Prostate gland (tissue), 2 donors: ENCODE data around the gene CD58. TPM values are rescaled to one million over a fixed set of nuclear protein-coding genes. Genes with fewer than 3 reads are reported as not detected.

Experiments
- DNase-seq: peaks from one replicate; pipeline ENCODE4 v3.0.0-alpha.2; 2019; ENCODE audit warnings: low spot score
- H3K27ac ChIP-seq, 2 donors: fragments of 200-600 bp; sonication (generic); 2 replicates each; pipeline ENCODE4 v1.5.1; 2017 to 2019
- H3K27me3 ChIP-seq: fragments of 200-600 bp; sonication (generic); replicated peaks from 2 replicates; pipeline ENCODE4 v1.5.1; 2019; ENCODE audit not compliant: insufficient read depth
- H3K36me3 ChIP-seq, 2 donors: fragments of 200-600 bp; sonication (generic); 1 replicate in 1 of 2; 2 replicates in 1 of 2; pipeline versions ENCODE4 v1.5.1 to v1.8.1; 2017 to 2019
- H3K4me1 ChIP-seq: fragments of 200-600 bp; sonication (generic); replicated peaks from 2 replicates; pipeline ENCODE4 v1.5.1; 2019
- H3K4me3 ChIP-seq, 2 donors: fragments of 200-600 bp; sonication (generic); 2 replicates each; pipeline ENCODE4 v1.5.1; 2017 to 2019
- H3K9me3 ChIP-seq: fragments of 200-600 bp; sonication (generic); 2 replicates; pipeline ENCODE4 v1.5.1; 2017
- POLR2A ChIP-seq: fragments of 450-650 bp; IDR thresholded peaks from one replicate; pipeline ENCODE4 v1.6.1; 2016; ENCODE audit warnings: antibody characterized with exemption, mild to moderate bottlenecking
- POLR2AphosphoS5 ChIP-seq: sonication (generic); formaldehyde crosslinking; IDR thresholded peaks from one replicate; pipeline ENCODE4 v1.6.1; 2017; ENCODE audit warnings: antibody characterized with exemption
- WGBS: methylation state at CpG from one replicate; pipeline ENCODE4 v1.1.5; 2018; 5-methylcytosine and 5-hydroxymethylcytosine counted together
- intact Hi-C: fragments of 100-400 bp; cut with DNase I; formaldehyde crosslinking; loops from one replicate; pipeline ENCODE4 v1.14.2; 2022
- total RNA-seq, 2 donors: library from RNA; depleted of rRNA; stranded (reverse); fragments of >200 nt; gene quantifications; one replicate each; pipeline ENCODE4 v1.1.0, GENCODE V29; 2016
- TF ChIP-seq, protein P1 (sequence below), 4 experiments: fragments of 200-600 bp in 2 of 4; fragments of 450-650 bp in 2 of 4; sonication (generic) in 2 of 4; IDR thresholded peaks; 1 replicate in 3 of 4; 2 replicates in 1 of 4; pipeline ENCODE4 v1.5.1; 2016 to 2019; ENCODE audit warnings: antibody characterized with exemption in 4 of 4, mild to moderate bottlenecking in 2 of 4, moderate library complexity in 2 of 4

The CD58 gene
- total RNA-seq, 2 donors from 2014 or later = 10.4 to 13.7 TPM

DNA sequence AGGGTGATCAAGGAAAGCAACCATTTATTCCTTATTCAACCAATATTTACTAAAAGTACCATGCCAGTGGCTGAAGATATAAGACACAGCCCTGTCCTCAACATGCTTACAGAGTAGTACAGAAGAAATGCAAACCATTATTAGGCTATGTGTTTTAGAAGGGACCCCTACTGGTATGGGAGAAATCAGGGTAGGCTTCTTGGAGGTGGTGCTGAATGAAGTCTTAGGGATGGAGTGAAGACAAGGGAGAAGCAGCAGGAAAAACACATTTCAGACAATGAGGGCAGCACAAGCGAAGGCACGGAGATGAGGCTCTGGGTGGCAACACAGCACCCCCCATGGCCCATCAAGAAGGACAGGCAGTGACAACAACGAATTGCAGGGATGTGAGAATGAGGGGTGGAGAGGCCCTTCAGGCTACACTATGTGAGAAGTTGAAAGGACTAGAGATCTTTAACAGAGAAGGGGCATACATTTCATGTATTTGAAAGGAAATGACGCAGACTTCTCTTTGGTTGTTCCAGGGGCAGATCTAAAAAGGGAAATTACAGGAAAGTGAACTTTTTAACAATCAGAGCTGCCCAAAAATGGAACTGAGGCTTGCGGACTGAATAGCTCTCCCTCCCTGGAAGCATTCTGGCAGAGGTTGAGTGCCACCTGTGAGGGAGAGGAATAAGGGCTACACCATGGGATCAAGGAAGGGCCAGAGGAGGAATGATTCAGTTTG lies 16.8 kb upstream of the CD58 start:
- WGBS = 76% methylated on average over 5 of the region's 5 CpGs
- TF ChIP-seq POLR2AphosphoS5 = no peak
- TF ChIP-seq, protein P1, sequence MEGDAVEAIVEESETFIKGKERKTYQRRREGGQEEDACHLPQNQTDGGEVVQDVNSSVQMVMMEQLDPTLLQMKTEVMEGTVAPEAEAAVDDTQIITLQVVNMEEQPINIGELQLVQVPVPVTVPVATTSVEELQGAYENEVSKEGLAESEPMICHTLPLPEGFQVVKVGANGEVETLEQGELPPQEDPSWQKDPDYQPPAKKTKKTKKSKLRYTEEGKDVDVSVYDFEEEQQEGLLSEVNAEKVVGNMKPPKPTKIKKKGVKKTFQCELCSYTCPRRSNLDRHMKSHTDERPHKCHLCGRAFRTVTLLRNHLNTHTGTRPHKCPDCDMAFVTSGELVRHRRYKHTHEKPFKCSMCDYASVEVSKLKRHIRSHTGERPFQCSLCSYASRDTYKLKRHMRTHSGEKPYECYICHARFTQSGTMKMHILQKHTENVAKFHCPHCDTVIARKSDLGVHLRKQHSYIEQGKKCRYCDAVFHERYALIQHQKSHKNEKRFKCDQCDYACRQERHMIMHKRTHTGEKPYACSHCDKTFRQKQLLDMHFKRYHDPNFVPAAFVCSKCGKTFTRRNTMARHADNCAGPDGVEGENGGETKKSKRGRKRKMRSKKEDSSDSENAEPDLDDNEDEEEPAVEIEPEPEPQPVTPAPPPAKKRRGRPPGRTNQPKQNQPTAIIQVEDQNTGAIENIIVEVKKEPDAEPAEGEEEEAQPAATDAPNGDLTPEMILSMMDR (IDR thresholded peaks at IDR 0.05) = no peak
- no peak for TF ChIP-seq POLR2A
- intact Hi-C loops = no loop called here
- Histone ChIP-seq H3K9me3 (no peaks in the 10 kb centered on the region), H3K27ac (no peak overlapping the region), H3K4me3 (no peak overlapping the region), H3K27me3 (no peaks in the 10 kb centered on the region), H3K36me3 (no peaks in the 10 kb centered on the region), H3K4me1 (no peaks in the 10 kb centered on the region)
- DNase-seq = no peak

DNA sequence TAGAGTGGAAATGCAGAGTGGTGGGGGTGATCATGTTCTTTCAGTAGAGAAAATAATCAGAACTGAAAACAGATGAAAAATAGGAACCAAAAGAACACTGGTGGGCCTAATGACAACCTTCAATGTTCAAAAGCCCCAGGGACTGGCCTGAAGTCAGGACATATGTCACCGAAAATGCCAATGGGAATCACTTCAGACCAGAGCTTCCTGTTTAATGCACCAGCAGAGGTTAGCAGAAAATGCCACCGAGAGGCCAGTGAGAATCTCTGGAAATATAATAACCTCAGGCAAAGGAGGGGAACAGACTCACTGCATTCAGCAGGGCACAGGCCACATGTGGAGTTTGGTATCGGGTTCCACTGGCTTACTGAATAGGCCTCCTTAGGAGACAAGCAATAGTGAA lies 15.9 kb upstream of the CD58 start:
- no peaks in the 10 kb centered on the region for H3K9me3 ChIP-seq
- H3K36me3 ChIP-seq = no peaks in the 10 kb centered on the region
- WGBS = 84% methylated on average over 3 of the region's 3 CpGs
- DNase-seq = no peak
- no peak for TF ChIP-seq POLR2AphosphoS5
- TF ChIP-seq POLR2A = no peak
- TF ChIP-seq, protein P1 (IDR thresholded peaks at IDR 0.05) = no peak
- no peaks in the 10 kb centered on the region for H3K27me3 ChIP-seq
- intact Hi-C loops = no loop called here
- peaks cover under 1% of the 10 kb centered on the region for H3K4me1 ChIP-seq
- no peak overlapping the region for H3K4me3 ChIP-seq
- H3K27ac ChIP-seq = no peak overlapping the region

DNA sequence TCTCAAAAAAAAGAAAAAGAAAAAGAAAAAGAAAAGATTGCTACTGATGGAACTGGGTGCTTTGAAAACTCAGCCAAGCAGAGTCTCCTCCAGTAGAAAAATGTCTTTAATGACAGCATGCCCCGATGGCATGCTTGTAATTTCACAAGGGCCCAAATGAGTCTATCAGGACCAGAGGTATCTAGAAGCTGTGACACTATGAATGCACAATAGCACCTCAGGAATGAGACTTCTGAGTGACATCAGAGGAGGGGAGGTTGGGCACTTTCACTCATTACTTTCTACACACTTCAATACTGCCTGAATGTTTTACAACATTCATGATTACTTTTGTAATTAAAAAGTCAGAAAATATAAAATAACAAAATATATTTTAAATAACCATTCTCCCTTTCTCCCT lies 15.1 kb upstream of the CD58 start:
- Histone ChIP-seq H3K9me3 (no peaks in the 10 kb centered on the region), H3K36me3 (no peaks in the 10 kb centered on the region), H3K27ac (no peak overlapping the region), H3K4me3 (no peak overlapping the region), H3K4me1 (peaks cover 4% of the 10 kb centered on the region), H3K27me3 (no peaks in the 10 kb centered on the region)
- TF ChIP-seq, protein P1 (IDR thresholded peaks at IDR 0.05) = no peak
- no peak for TF ChIP-seq POLR2AphosphoS5
- TF ChIP-seq POLR2A = no peak
- intact Hi-C loops = no loop called here
- DNase-seq = no peak
- WGBS = 61% methylated on average over 1 of the region's 1 CpG

DNA sequence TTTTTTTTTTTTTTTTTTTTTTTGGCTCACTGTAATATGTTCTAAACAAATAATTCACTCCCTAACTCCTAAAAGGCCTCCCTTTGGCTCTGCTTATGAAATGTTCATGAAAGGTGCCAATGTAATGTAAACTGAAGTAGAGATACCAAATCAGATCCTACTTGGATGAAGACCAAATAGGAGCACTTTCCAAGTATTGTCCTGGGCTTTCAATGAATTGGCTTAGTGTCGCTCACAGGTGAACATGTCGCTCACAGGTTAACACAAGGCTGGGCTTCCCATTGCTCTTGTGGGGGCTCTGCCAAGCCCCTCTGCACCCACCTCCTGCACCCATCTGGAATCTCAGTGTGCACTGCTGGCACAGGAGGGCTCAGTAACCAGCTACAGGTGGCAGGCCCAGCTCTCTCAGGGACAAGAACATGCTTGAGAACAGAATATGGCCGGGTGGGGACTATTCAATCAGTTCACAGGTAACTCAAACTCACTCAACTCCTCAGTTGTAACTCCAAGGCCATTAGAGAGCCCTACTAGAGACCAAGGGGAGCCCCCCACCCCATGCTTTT lies 10.6 kb upstream of the CD58 start:
- no peak overlapping the region for H3K4me3 ChIP-seq
- H3K27me3 ChIP-seq = no peaks in the 10 kb centered on the region
- peaks cover 4% of the 10 kb centered on the region for H3K4me1 ChIP-seq
- WGBS = 72% methylated on average over 3 of the region's 3 CpGs
- TF ChIP-seq POLR2AphosphoS5 = peak; percentile 66
- TF ChIP-seq POLR2A = no peak
- no peaks in the 10 kb centered on the region for H3K9me3 ChIP-seq
- no peaks in the 10 kb centered on the region for H3K36me3 ChIP-seq
- peak; percentile 21 for DNase-seq
- intact Hi-C loops = no loop called here
- no peak overlapping the region for H3K27ac ChIP-seq

DNA sequence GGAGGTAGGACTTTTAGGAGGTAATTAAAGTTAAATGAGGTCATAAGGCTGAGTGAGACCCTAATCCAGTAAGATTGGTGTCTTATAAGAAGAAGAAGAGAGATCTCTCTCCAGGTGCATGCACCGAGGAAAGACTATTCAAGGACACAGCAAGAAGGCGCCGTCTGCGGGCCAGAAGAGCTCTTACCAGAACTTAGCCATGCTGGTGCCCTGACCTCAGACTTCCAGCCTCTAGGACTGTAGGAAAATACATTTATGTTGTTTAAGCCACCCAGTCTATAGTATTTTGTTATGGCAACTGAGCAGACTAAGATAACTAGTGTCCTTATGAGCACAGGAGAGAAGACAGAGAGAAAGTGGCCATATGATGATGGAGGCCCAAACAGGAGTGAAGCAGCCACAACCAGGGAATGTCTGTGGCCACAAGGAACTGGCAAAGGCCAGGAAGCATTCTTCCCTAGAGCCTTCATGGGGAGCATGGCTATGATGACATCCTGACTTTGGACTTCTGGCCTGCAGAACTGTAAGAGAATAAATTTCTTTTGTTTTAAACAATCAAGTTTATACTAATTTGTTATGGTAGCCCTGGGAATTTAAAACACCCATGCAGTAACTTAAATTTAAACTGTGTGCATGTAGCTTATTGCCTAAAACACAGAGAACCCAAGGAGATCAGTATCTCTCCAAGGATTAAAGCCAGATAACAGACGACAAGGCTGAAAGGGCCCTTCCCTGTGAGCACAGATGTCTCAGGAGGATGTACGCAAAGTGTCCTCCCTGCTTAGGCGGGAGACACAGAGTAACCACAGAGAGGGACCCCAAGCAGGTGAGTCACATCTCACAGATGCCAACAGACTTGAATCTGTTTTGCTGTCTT lies 9.9 kb upstream of the CD58 start:
- no peak overlapping the region for H3K27ac ChIP-seq
- intact Hi-C loops = no loop called here
- H3K9me3 ChIP-seq = no peaks in the 10 kb centered on the region
- no peak overlapping the region for H3K4me3 ChIP-seq
- no peaks in the 10 kb centered on the region for H3K36me3 ChIP-seq
- no peak for DNase-seq
- no peak for TF ChIP-seq POLR2AphosphoS5
- H3K27me3 ChIP-seq = no peaks in the 10 kb centered on the region
- 73% methylated on average over 7 of the region's 7 CpGs for WGBS
- peaks cover 4% of the 10 kb centered on the region for H3K4me1 ChIP-seq
